Measurements from ENCODE around the gene MAP2K2.

GRCh38 chr19:4089400-4089908 is 34.5 kb downstream of the MAP2K2 start:
- TF ChIP-seq RXRA (IDR thresholded peaks at IDR 0.05) (no peak), MAX (IDR thresholded peaks at IDR 0.05) (no peak)

Measured in liver (tissue), 2 donors.